Measurements from ENCODE around the gene PLA2G4F.
A peak's percentile ranks its signal among the peaks of the same experiment; 100 is the strongest.

PLA2G4F gene

GRCh38 chr15:42165106-42165505 lies 8.7 kb upstream of the PLA2G4F start:
- DNase-seq (ENCODE audit: low spot score) = no peak

- DNase-seq (ENCODE audit: low spot score) = no peak
Measured at GRCh38 chr15:42163947-42164550, 7.6 kb upstream of the PLA2G4F start.

GRCh38 chr15:42163291-42163690 lies 6.9 kb upstream of the PLA2G4F start:
- DNase-seq (ENCODE audit: low spot score) = no peak

GRCh38 chr15:42160136-42160535 lies 3.7 kb upstream of the PLA2G4F start:
- DNase-seq (ENCODE audit: low spot score) = no peak

- DNase-seq (ENCODE audit: low spot score) = no peak
Measured at GRCh38 chr15:42159381-42160015, 3.1 kb upstream of the PLA2G4F start.

GRCh38 chr15:42158941-42159340 lies 2.5 kb upstream of the PLA2G4F start:
- DNase-seq (ENCODE audit: low spot score) = no peak

- peak; percentile 88 for DNase-seq (ENCODE audit: low spot score)
Measured at GRCh38 chr15:42157981-42158765, 1.7 kb upstream of the PLA2G4F start.

- DNase-seq (ENCODE audit: low spot score) = no peak
Measured at GRCh38 chr15:42157381-42157780, 945 bp upstream of the PLA2G4F start.

GRCh38 chr15:42155546-42156242 lies 742 bp downstream of the PLA2G4F start:
- no peak for DNase-seq (ENCODE audit: low spot score)

- no peak for DNase-seq (ENCODE audit: low spot score)
Measured at GRCh38 chr15:42154956-42155355, 1.5 kb downstream of the PLA2G4F start.

- no peak for DNase-seq (ENCODE audit: low spot score)
Measured at GRCh38 chr15:42154212-42154941, 2.1 kb downstream of the PLA2G4F start.

GRCh38 chr15:42153874-42154211 lies 2.6 kb downstream of the PLA2G4F start:
- DNase-seq (ENCODE audit: low spot score) = no peak

GRCh38 chr15:42152921-42153698 lies 3.3 kb downstream of the PLA2G4F start:
- DNase-seq (ENCODE audit: low spot score) = no peak

- no peak for DNase-seq (ENCODE audit: low spot score)
Measured at GRCh38 chr15:42152196-42152920, 4.1 kb downstream of the PLA2G4F start.

GRCh38 chr15:42151736-42152135 lies 4.7 kb downstream of the PLA2G4F start:
- DNase-seq (ENCODE audit: low spot score) = no peak

- no peak for DNase-seq (ENCODE audit: low spot score)
Measured at GRCh38 chr15:42151141-42151561, 5.3 kb downstream of the PLA2G4F start.

- no peak for DNase-seq (ENCODE audit: low spot score)
Measured at GRCh38 chr15:42150219-42150970, 6.0 kb downstream of the PLA2G4F start.

- DNase-seq (ENCODE audit: low spot score) = no peak
Measured at GRCh38 chr15:42149493-42150218, 6.8 kb downstream of the PLA2G4F start.
